ENCODE results near the gene TRAPPC3.

The TRAPPC3 gene

GRCh38 chr1:36164361-36164760, 15.1 kb upstream of the TRAPPC3 start:
- TF ChIP-seq EZH2phosphoT487 (IDR thresholded peaks at IDR 0.05; ENCODE audit: low read depth) (no peak), CTCF (IDR thresholded peaks at IDR 0.05; ENCODE audit: low read depth, low read length) (no peak)
- no peak overlapping the region for H3K4me2 ChIP-seq (ENCODE audit: low read length)
- no peak overlapping the region for H3K4me3 ChIP-seq (ENCODE audit: low read length)
- no peaks in the 10 kb centered on the region for H3K27me3 ChIP-seq (ENCODE audit: low read depth, low read length)
- no peak overlapping the region for H3K27ac ChIP-seq (ENCODE audit: low read length)
- no peaks in the 10 kb centered on the region for H3K36me3 ChIP-seq (replicated peaks; ENCODE audit: low read depth, low read length)
- peaks cover 15% of the 10 kb centered on the region for H4K20me1 ChIP-seq (ENCODE audit: insufficient read depth, low read length)
- H3K9me3 ChIP-seq (ENCODE audit: insufficient read depth, low read length) = no peaks in the 10 kb centered on the region
- H2AFZ ChIP-seq (ENCODE audit: low read depth, low read length) = no peak overlapping the region
- H3K79me2 ChIP-seq (ENCODE audit: low read length) = peaks cover 91% of the 10 kb centered on the region
- peaks cover 40% of the 10 kb centered on the region for H3K4me1 ChIP-seq (ENCODE audit: low read length)
- H3K9ac ChIP-seq (ENCODE audit: low read length) = no peak overlapping the region

- Histone ChIP-seq H3K4me2 (ENCODE audit: low read length) (no peak overlapping the region), H3K9ac (ENCODE audit: low read length) (no peak overlapping the region), H3K79me2 (ENCODE audit: low read length) (peaks cover 95% of the 10 kb centered on the region), H3K9me3 (ENCODE audit: insufficient read depth, low read length) (no peaks in the 10 kb centered on the region), H3K36me3 (replicated peaks; ENCODE audit: low read depth, low read length) (peaks cover 2% of the 10 kb centered on the region), H2AFZ (ENCODE audit: low read depth, low read length) (no peak overlapping the region), H3K27ac (ENCODE audit: low read length) (no peak overlapping the region), H3K4me1 (ENCODE audit: low read length) (peaks cover 42% of the 10 kb centered on the region), H3K27me3 (ENCODE audit: low read depth, low read length) (no peaks in the 10 kb centered on the region), H3K4me3 (ENCODE audit: low read length) (no peak overlapping the region), H4K20me1 (ENCODE audit: insufficient read depth, low read length) (peaks cover 15% of the 10 kb centered on the region)
- no peak for TF ChIP-seq EZH2phosphoT487 (IDR thresholded peaks at IDR 0.05; ENCODE audit: low read depth)
- no peak for TF ChIP-seq CTCF (IDR thresholded peaks at IDR 0.05; ENCODE audit: low read depth, low read length)
Observed at GRCh38 chr1:36163426-36163825, 14.1 kb upstream of the TRAPPC3 start.

GRCh38 chr1:36162680-36163239, 13.5 kb upstream of the TRAPPC3 start:
- TF ChIP-seq EZH2phosphoT487 (IDR thresholded peaks at IDR 0.05; ENCODE audit: low read depth) (no peak), CTCF (IDR thresholded peaks at IDR 0.05; ENCODE audit: low read depth, low read length) (no peak)
- H4K20me1 ChIP-seq (ENCODE audit: insufficient read depth, low read length) = peaks cover 16% of the 10 kb centered on the region
- no peak overlapping the region for H3K9ac ChIP-seq (ENCODE audit: low read length)
- H3K9me3 ChIP-seq (ENCODE audit: insufficient read depth, low read length) = no peaks in the 10 kb centered on the region
- H3K27ac ChIP-seq (ENCODE audit: low read length) = peak overlapping the region; percentile 59; the same call in 1 of the 2 replicates
- peaks cover 43% of the 10 kb centered on the region for H3K4me1 ChIP-seq (ENCODE audit: low read length)
- H2AFZ ChIP-seq (ENCODE audit: low read depth, low read length) = no peak overlapping the region
- H3K4me3 ChIP-seq (ENCODE audit: low read length) = no peak overlapping the region
- peaks cover 96% of the 10 kb centered on the region for H3K79me2 ChIP-seq (ENCODE audit: low read length)
- H3K36me3 ChIP-seq (replicated peaks; ENCODE audit: low read depth, low read length) = peaks cover 2% of the 10 kb centered on the region
- no peak overlapping the region for H3K4me2 ChIP-seq (ENCODE audit: low read length)
- no peaks in the 10 kb centered on the region for H3K27me3 ChIP-seq (ENCODE audit: low read depth, low read length)

GRCh38 chr1:36161641-36162531, 12.6 kb upstream of the TRAPPC3 start:
- Histone ChIP-seq H3K36me3 (replicated peaks; ENCODE audit: low read depth, low read length) (peaks cover 2% of the 10 kb centered on the region), H3K4me3 (ENCODE audit: low read length) (peak overlapping the region; percentile 75), H3K9ac (ENCODE audit: low read length) (peak overlapping the region; percentile 76), H3K9me3 (ENCODE audit: insufficient read depth, low read length) (no peaks in the 10 kb centered on the region), H3K4me2 (ENCODE audit: low read length) (peak overlapping the region; percentile 83), H3K27ac (ENCODE audit: low read length) (peak overlapping the region; percentile 59), H3K27me3 (ENCODE audit: low read depth, low read length) (no peaks in the 10 kb centered on the region), H2AFZ (ENCODE audit: low read depth, low read length) (no peak overlapping the region), H4K20me1 (ENCODE audit: insufficient read depth, low read length) (peaks cover 16% of the 10 kb centered on the region), H3K79me2 (ENCODE audit: low read length) (peaks cover 96% of the 10 kb centered on the region), H3K4me1 (ENCODE audit: low read length) (peaks cover 48% of the 10 kb centered on the region)
- TF ChIP-seq CTCF (IDR thresholded peaks at IDR 0.05; ENCODE audit: low read depth, low read length) (no peak), EZH2phosphoT487 (IDR thresholded peaks at IDR 0.05; ENCODE audit: low read depth) (no peak)

Data from OCI-LY3 (cell line).